Stimulated activated CD4-positive, alpha-beta T cell treated with anti-CD3 and anti-CD28 coated beads, Interleukin-12 subunit alpha, Interleukin-12 subunit beta, amount 100 ng/mL, for 48 hours (primary cell): ENCODE measurements around the gene KCTD14.
"Not testable (repeated sequence)": the region's sequence is repeated elsewhere in the genome, so short reads cannot be mapped to it uniquely, and the experiment has no call there.

ENCODE experiments used
- DNase-seq, 3 donors: peaks; one replicate each; pipeline ENCODE4 v3.0.0-alpha.2; 2020; ENCODE audit warnings: low read depth in 2 of 3, low spot score in 1 of 3

The KCTD14 gene

DNA sequence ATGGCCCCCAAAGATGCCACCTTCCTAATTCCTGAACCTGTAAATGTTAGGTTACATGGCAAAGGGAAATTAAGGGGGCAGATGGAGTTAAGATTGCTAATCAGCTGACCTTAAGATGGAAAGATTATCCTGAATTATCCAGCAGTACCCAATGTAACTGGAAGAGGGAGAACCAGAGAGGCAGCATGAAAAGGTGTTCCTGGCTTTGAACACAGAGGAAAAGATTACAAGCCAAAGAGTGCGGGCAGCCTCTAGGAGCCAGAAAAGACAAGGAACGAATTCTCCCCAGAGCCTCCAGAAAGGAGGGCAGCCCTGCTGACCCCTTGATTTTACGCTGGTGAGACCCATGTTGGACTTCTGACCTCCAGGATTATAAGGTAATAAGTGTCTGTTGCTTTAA lies 25.5 kb upstream of the KCTD14 start:
- no peak for DNase-seq

DNA sequence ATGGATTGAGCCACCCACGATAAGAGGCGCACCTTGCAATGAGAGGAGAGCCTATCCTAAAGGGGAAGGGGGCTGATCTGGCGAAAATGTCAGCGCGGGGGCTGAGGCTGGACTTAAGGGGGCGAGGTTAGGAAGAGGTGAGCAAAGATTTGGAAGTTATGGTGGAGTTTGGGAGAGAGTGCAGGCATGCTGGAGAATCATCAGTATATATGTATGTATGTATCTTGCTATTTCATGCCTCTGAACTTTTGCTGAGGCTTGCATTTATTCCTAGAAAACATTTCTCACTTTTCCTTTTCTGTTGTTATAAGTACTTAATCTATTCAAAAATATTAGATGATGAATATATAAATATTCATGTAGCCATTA lies 23.4 kb upstream of the KCTD14 start:
- DNase-seq = no peak

DNA sequence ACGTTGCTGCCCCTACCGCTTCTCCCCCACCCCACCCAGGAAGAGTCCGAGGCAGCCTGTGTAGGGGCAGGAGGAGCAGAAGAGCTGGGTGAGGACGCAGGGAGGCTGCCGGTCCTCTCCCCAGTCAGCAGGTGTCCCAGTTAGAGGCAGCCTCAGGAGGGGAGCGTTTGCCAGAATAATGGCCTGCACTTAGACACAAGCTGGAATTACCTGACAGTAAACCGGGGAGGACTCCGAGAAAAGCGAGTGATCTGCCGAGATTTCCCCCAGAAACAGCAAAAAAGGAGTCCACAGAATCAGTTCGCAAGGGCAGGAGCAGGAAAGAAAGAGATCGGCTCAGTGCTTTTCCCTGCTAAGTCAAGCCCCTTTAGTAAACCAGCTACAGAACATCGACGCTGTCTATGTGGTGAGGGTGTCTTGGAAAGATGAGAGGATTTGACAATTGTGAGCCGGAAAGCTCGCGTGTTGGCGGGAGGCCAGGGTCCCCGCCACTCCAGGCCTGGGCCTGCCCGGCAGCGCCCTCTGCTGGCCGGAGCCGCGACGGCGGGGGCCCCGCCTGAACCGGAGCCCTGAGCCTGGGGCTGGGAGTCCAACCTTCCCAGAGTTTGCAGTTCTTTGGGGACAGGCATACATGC lies 22.9 kb upstream of the KCTD14 start:
- DNase-seq = peak; percentile 51 to 73 (median 67)

DNA sequence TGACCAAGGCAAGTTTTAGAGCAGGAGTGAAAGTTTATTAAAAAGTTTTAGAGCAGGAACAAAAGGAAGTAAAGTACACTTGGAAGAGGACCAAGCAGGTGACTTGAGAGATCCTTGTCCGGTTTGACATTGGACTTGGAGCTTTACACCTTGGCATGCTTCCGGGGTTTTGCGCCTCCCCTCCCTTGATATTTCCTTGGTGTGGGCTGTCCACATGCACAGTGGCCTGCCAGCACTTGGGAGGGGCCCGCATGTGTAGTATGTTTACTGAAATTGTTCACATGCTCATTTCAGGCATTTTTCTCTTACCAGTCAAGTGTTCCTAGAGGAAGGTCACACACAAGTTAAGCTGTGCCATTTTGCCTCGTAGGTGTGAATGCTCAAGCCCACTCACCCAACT lies 21.6 kb upstream of the KCTD14 start:
- no peak for DNase-seq

DNA sequence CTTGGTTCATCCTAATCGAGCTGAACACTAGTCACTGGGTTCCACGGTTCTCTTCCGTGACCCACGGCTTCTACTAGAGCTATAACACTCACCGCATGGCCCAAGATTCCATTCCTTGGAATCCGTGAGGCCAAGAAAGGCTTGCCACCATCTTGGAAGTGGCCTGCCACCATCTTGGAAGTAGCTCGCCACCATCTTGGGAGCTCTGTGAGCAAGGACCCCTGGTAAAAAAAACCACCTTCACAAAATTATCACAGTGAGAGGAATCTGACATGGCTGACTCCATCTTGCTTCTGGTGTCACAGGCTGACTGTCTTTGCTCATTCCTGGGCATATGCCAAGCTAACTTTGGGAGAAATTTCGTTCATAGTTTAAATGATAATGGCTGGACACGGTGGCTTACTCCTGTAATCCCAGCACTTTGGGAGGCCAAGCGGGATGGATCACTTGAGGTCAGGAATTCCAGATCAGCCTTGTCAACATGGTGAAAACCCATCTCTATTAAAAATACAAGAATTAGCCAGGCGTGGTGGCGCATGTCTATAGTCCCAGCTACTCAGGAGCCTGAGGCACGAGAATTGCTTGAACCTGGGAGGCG lies 18.9 kb upstream of the KCTD14 start:
- no peak for DNase-seq

DNA sequence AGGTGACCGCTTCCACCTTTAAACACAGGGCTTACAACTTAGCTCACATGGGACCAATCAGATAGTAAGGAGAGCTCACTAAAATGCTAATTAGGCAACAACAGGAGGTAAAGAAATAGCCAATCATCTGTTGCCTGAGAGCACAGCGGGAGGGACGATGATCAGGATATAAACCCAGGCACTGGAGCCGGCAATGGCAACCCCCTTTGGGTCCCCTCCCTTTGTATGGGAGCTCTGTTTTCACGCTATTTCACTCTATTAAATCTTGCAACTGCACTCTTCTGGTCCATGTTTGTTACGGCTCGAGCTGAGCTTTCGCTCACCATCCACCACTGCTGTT lies 18.3 kb upstream of the KCTD14 start:
- not testable (repeated sequence) for DNase-seq

DNA sequence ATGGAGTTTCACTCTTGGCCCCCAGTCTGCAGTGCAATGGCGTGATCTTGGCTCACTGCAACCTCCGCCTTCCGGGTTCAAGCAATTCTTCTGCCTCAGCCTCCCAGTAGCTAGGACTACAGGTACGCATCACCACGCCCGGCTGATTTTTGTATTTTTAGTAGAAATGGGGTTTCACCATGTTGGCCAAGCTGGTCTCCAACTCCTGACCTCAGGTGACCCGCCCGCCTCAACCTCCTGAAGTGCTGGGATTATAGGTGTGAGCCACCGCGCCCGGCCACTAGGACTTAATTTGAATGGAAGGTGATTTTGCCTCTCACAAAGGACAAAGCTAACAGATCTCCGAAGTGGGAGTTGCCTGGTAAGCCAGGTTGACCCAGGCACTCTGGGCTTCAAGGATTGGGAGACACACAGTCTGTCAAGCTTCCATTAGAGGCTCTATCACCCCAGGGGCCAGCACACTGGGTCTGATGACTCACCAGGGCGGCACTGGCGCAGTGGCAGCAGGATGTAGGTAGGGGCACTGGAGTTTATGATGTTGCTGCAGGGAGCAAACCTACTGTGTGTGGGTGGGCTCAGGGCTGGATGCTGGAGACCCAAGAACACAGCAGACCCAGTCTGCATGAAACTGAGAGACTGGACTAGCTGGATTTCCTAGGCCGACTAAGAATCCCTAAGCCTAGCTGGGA lies 17.8 kb upstream of the KCTD14 start:
- DNase-seq = no peak

DNA sequence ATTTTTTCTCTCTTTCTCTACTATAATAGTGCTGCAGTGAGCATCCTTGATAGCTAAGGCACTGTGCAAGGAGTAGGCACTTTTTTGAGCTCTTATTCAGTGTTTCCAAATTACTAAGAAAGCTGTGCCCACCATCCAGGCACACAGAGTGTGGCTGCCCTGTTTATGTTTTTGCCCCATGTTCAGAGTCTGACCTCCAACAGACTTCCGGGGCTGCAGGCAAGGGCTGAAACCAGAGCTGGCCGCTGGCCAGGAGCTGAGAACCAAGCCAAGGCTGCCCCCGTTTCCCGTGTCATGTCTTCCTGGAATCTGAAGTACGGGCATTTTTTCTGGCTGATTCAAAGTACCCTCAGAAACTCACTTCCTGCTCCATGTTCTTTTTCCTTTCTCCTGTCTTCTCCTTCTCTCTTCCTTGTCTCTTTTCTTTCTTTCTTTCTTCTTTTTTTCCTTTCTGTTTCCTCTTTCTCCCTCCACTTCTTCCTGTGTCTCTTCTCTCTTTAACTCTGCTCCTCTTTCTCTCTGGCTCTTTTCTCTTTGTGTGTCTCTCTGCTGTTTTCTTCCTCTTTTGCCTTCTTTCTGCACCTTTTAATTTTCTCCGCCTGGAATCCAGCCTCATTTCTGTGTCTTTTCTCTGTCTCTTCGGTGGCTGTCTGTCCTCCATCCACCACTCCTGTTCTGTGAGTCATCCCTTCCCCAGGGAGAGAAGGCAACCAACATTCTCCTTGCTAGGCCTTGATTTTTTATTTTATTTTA lies 17.0 kb upstream of the KCTD14 start:
- DNase-seq = peak in 2 of 3 donors; percentile 7 to 16

DNA sequence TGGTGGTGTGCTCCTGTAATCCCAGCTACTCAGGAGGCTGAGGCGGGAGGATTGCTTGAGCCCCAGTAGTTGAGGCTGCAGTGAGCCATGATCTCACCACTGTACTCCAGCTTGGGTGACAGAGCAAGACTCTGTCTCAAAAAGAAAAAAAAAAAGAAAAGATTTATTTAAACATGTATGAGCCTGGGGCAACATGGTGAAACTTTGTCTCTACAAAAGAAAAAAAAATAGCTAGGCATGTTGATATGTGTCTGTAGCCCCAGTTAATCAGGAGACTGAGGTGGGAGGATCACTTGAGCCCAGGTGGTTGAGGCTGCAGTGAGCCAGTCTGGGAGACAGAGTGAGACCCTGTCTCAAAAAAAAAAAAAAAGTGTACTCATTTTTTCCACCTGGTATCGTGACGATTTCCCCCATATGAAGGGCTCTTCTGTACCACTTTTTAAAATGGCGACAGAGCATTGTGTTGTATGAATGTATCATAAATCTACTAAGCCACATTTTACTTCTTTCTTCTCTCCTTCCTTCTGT lies 16.4 kb upstream of the KCTD14 start:
- no peak for DNase-seq

DNA sequence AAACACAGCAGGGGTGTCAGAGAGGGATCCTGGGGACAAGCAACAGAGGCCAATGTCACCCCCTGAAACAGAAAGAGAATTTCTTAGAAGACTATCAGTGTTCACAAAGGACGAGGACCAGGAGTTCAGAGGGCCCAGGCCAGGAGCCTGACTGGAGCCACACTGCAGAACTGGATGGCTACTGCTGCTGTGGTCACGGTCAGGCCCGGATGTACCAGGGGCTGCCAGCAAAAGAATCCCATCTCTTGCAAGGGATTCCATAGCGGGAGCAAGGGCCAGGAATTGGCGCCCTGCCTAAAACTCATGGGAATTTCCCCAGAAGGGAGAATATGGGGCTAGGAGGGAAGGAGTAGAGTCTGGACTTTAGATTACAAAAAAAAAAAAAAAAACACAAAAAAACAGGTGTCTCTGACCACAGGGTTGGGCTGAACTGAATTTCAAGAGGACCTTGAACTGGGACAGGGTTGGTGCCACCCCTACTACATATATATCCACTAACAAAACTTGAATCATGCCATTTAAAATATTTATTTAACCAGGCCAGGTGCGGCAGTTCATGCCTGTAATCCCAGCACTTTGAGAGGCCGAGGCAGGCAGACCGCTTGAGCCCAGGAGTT lies 15.7 kb upstream of the KCTD14 start:
- no peak for DNase-seq

DNA sequence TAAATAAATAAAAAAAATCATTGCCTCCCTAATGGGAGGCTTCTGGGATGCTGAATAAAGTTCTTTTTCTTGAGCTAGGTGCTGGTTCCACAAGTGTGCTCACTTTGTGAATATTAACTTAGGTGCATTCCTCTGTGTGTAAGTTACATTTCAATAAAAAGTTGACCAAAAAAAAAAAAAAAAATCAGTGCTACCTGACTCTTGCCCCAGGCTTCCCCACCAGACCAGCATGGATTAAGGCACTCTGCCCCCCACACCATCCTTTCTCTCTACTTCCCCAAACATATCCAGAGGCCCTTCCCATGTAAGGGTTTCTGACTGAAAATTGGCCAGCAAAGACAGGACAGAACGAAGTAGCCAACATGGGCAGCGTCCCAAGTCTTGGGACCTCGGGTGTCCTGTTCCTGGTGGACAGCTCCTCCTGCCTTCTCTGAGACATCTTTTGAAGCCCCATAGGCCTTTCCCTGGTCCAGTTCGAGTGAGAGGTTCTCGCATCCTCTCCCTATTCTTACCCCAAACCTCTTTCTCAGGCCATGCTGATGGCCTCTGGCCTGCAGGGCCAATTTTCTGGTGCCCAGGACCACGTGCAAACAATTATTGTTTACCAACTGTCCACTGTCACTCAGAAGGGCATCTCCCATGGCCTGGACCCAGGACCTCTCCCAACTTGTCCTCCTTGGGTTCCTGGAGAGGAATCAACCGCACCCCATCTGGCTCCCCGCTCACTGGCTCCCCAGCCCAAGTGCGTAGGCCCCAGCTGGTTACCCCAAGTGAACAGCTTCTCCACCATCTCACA lies 14.9 kb upstream of the KCTD14 start:
- DNase-seq = no peak

DNA sequence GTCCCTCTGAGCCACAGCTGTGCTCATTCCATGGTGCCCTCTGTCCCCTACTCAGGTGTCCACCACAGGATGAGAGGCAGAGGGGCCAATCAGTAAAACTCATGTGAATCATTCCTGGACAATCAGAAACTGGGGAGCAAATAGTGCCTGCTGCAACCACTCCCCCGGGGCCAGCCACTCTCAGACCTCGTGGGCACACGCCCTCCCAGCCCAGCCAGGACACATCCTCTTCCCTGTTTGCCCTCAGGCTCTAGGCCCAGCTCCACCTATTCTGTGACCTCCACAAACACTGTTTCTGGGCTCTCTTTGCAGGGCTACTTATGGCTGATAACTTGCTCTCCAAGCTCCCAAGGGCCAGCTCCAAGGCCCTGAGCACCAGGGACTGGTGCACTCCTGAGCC lies 14.0 kb upstream of the KCTD14 start:
- no peak for DNase-seq

DNA sequence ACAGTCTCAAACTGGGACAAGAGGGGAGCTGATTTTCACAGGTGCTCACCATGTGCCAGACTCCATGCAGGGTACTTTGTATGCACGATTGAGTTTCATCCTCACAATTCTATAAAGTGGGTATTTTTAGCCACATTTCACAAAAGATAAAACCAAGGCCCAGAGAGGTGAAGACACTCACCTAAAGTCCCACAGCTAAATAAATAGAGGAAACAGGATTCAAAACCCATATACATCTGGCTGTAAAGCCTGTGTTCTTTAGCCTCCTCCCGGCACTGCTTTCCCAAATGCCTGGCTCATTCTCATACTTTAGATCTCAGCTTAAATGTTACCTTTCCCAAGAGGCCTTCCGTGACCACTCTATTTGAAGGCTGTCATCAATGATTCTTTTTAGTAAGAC lies 13.2 kb upstream of the KCTD14 start:
- DNase-seq = no peak

DNA sequence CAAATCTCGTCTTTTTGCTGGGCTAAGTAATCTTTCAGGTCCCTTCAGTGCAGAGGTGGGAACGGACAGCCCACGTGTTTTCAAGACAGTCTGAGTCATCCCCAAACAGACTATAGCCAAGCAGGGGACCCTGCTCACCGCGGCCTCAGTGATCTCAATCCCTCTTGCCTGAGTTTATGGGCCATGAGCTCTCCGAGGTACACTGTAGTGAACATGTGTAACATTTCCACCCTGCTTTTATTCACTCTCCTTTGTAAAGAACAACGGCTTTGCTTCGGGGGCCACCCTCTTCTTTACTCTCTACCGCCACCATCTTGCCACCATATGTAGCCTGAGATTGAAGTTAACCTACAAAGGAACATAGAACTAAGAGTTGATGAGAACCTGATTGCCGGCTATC lies 11.5 kb upstream of the KCTD14 start:
- no peak for DNase-seq

DNA sequence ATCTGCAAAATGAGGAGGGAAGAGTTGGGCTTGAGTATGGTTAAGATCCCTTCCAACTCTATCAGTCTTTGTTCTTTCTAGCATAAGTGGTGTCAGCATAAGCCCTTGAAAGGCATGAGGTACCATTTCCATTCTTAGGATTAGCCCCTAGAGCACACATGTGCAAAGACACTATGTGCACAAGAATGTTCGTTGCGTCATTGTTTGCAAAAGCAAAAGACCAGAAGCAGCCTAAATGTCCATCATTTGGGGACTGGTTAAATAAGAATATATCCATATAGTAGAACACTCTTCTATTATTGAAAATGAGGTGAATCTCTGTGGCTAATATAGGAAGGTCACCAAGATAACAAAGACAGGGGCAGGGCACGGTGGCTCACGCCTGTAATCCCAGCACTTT lies 10.0 kb upstream of the KCTD14 start:
- DNase-seq = no peak

DNA sequence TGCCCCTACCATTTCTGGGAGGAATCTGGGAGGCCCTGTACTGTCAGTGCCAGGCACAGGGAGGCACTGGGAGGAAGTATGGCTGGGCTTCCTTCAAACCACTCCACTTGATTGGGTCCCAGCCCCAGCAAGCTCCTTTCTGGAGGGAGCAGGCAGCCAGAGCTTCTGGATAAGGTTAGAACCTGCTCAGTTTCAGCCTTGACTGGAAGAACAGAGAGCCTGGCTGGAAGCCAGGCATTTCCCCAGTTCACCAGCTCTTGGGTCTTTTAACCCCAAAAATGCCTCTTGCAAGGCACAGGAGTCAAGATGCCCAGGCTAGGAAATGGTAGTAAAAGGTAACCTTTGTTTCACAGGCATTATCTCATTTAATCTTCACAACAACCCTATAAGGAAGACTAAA lies 9.0 kb upstream of the KCTD14 start:
- no peak for DNase-seq

DNA sequence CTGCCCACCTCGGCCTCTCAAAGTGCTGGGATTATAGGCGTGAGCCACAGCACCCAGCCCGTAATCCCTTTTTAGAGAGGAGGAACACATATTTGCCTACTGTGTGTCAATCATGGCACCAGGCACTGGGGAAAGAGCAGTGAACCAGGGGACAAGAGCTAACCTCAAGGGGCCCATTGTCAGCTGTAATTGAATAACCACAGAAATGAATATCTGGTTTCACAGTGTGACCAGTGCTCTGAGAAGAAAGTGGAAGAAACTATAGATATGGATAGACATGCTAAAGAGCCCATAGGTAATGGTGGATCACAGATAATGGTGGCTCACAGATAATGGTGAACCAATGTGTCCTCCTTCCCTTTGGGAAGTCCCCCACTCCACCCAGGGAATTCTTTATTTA lies 8.6 kb upstream of the KCTD14 start:
- DNase-seq = no peak

DNA sequence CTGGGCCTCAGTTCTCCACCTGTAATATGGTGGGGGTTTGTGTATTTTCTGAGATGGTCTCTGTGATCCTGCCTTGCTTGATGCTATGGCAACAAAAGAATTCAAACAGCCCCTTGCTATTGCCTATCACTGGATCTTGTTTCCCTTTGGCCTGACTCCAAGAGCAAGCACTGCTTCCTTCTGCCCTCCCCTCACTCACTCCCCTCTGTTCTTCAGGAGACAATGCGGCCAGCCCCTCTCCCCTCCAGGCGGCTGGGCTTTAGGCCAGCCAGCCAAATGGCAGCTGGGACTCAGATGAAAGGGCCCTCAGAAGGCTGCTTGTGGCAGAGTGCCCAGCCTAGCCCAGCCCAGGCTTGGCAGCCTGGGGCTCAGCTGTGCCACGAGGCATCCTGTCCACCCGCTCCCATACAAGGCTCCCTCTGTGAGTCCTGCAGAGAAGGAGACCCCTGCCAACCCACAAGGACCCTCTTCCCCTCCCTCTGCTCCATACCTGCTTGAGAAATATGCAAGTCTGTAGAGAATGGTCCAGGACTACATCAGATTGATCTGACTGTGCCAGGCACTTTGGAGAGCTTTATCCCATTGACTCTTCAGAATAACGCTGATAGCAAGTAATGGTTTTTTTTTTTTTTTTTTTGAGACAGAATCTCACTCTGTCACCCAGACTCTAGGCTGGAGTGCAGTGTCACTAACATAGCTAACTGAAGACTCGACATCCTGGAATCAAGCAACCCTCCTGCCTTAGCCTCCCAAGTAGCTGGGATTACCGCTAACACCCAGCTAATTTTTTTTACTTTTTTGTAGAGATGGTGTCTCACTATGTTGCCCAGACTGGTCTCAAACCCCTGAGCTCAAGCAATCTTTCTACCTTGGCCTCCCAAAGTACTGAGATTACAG lies 7.6 kb upstream of the KCTD14 start:
- DNase-seq = no peak

DNA sequence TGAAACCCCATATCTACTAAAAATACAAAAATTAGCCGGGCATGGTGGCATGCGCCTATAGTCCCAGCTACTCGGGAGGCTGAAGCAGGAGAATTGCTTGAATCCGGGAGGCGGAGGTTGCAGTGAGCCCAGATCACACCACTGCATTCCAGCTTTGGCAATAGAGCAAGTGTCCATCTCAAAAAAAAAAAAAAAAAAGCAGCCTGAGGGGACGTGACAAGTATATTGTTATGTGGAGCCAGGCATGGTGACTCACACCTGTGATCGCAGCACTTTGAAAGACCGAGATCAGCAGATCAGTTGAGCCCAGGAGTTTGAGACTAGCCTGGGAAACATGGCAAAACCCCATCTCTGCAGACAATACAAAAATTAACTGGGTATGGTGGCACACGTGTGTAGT lies 5.3 kb upstream of the KCTD14 start:
- not testable (repeated sequence) for DNase-seq

DNA sequence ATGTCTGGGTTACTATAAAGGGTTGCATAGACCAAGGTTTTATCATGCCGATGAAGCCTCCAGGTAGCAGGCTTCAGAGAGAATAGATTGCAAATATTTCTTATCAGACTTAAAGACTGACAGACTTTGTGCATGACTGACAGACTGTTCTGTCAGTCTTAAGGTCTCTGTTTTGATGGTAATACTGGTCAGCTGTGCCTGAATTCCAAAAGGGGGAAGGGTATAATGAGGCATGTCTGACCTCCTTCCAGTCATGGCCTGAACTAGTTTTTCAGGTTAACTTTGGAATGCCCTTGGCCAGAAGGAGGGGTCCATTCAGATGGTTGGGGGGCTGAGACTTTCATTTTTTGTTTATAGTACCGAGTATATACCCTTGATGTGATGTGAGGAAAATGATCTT lies 4.7 kb upstream of the KCTD14 start:
- DNase-seq = no peak
